ENCODE results near the gene TRIM37. TPM values are rescaled to one million over a fixed set of nuclear protein-coding genes. Genes with fewer than 3 reads are reported as not detected.

The TRIM37 gene
- total and polyA plus RNA-seq, 11 donors = 5.8 to 26.2 (median 19.1) TPM

DNA sequence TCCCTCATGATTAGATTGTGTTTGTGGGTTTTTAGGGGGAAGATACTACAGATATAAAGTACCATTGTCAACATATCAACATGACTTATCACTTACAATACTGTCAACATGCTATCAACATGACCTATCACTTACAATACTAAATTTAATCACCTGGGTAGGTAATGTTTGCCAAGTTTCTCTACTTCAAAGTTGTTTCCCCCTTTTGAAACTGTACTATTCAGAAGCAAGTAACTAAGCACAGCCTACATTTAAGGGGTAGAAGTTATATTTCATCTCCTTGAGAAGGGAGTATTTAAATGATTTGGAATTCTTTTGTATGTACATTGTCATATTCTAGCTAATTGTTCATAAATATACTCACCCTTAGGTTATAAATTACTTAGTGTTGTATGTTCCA lies 68.7 kb downstream of the TRIM37 start:
- H3K36me3 ChIP-seq = peaks cover 0 to 79% (median 69%) of the 10 kb centered on the region in 9 donors
- intact Hi-C loops (cut with DNase I) = no loop called here

GRCh38 chr17:59030811-59031210 lies 75.9 kb downstream of the TRIM37 start:
- 97 to 100% (median 99%) methylated on average over 1 of the region's 1 CpG for WGBS, 4 donors
- no peak for DNase-seq
- peaks cover 0 to 19% (median 10%) of the 10 kb centered on the region in 12 donors for H3K4me1 ChIP-seq
- peaks cover 0 to 75% (median 47%) of the 10 kb centered on the region in 9 donors for H3K36me3 ChIP-seq
- H3K4me3 ChIP-seq = no peak overlapping the region
- no peak overlapping the region for H3K27ac ChIP-seq
- H3K9me3 ChIP-seq = no peaks in the 10 kb centered on the region
- TF ChIP-seq, protein P1, sequence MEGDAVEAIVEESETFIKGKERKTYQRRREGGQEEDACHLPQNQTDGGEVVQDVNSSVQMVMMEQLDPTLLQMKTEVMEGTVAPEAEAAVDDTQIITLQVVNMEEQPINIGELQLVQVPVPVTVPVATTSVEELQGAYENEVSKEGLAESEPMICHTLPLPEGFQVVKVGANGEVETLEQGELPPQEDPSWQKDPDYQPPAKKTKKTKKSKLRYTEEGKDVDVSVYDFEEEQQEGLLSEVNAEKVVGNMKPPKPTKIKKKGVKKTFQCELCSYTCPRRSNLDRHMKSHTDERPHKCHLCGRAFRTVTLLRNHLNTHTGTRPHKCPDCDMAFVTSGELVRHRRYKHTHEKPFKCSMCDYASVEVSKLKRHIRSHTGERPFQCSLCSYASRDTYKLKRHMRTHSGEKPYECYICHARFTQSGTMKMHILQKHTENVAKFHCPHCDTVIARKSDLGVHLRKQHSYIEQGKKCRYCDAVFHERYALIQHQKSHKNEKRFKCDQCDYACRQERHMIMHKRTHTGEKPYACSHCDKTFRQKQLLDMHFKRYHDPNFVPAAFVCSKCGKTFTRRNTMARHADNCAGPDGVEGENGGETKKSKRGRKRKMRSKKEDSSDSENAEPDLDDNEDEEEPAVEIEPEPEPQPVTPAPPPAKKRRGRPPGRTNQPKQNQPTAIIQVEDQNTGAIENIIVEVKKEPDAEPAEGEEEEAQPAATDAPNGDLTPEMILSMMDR (IDR thresholded peaks at IDR 0.05) = no peak
- no peak for TF ChIP-seq POLR2A (IDR thresholded peaks at IDR 0.05)
- intact Hi-C loops (cut with DNase I) = no loop called here
- no peak for ATAC-seq
- no peaks in the 10 kb centered on the region for H3K27me3 ChIP-seq

More for the DNA sequence above, 68.7 kb downstream of the TRIM37 start:
- no peaks in the 10 kb centered on the region for H3K9me3 ChIP-seq
- H3K27me3 ChIP-seq = no peaks in the 10 kb centered on the region
- H3K4me3 ChIP-seq = no peak overlapping the region
- TF ChIP-seq, protein P1 (IDR thresholded peaks at IDR 0.05) = no peak
- peaks cover 0 to 9% (median 0%) of the 10 kb centered on the region in 12 donors for H3K4me1 ChIP-seq
- ATAC-seq (no peak), DNase-seq (no peak)
- H3K27ac ChIP-seq = no peak overlapping the region

- Histone ChIP-seq H3K4me3 (no peak overlapping the region), H3K9me3 (no peaks in the 10 kb centered on the region), H3K27me3 (no peaks in the 10 kb centered on the region), H3K27ac (no peak overlapping the region), H3K4me1 (peaks cover 0 to 19% (median 10%) of the 10 kb centered on the region in 12 donors), H3K36me3 (peaks cover 0 to 57% (median 38%) of the 10 kb centered on the region in 9 donors)
- intact Hi-C loops (cut with DNase I) = no loop called here
- DNase-seq (no peak), ATAC-seq (no peak)
- WGBS, 4 donors = 92 to 94% (median 93%) methylated on average over 6 of the region's 6 CpGs
- TF ChIP-seq POLR2A (IDR thresholded peaks at IDR 0.05) = no peak
- TF ChIP-seq, protein P1 (IDR thresholded peaks at IDR 0.05) = no peak
Observed at GRCh38 chr17:59028328-59028727, 78.4 kb downstream of the TRIM37 start.

GRCh38 chr17:59027750-59028149 lies 78.9 kb downstream of the TRIM37 start:
- Histone ChIP-seq H3K27ac (peak overlapping the region in 1 of 12 donors; percentile 13), H3K9me3 (no peaks in the 10 kb centered on the region), H3K27me3 (no peaks in the 10 kb centered on the region), H3K4me1 (peaks cover 0 to 19% (median 10%) of the 10 kb centered on the region in 12 donors), H3K36me3 (peaks cover 0 to 51% (median 34%) of the 10 kb centered on the region in 9 donors), H3K4me3 (no peak overlapping the region)
- intact Hi-C loops (cut with DNase I) = no loop called here
- no peak for ATAC-seq
- DNase-seq = no peak
- TF ChIP-seq POLR2A (IDR thresholded peaks at IDR 0.05) = no peak
- TF ChIP-seq, protein P1 (IDR thresholded peaks at IDR 0.05) = no peak
- WGBS, 4 donors = 72 to 86% (median 76%) methylated on average over 4 of the region's 4 CpGs
